ENCODE measurements around the gene CAPN10.
A peak's percentile ranks its signal among the peaks of the same experiment; 100 is the strongest.
"Not testable (repeated sequence)": the region's sequence is repeated elsewhere in the genome, so short reads cannot be mapped to it uniquely, and the experiment has no call there.

Gene CAPN10

DNA sequence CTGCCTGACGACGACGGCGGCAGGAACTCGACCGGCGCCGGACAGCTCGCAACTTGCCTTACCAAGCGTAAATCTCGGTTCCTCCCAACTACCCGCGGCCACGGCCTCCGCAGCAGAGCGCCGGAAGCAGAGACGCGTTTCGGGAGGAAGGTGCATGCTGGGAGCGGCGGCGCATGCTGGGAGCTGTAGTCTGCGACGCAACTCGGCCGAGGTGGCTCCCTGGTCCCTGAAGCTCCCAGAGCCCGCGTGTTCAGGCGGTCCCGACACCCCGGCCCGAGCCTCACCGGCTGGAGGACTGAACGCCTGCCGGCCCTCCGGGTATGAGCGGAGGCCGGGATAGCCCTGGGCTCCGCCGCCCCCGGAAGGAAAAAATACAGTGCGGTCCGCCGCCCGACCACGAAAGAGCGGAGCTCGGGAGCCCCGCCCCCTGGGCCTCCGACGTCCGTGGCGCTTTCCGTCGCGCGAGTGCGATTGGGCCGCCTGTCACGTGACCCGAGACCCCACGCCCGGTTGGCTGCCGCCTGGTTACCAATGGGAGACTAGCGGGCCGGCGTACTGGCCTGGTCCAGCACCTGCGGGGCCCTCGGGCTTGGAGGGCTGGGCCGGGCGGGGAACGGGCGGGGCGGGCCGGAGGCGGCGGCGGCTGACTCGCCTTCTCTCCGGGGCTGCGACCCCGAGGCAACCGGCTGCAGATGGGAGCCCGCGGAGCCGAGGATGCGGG, at the start of gene CAPN10:
CAPN10 (plus strand) TSS at position 537 of the 721 bp plus-strand sequence; CDS start at position 715, 178 bp downstream.
- DNase-seq (ENCODE audit: low read depth in 2 of 2), result peak; percentile 94 to 97

GRCh38 chr2:240538031-240538780, 48.3 kb upstream of the CAPN10 start:
- no peak for DNase-seq (ENCODE audit: low read depth in 2 of 2)

GRCh38 chr2:240539101-240539500, 47.4 kb upstream of the CAPN10 start:
- not testable (repeated sequence) for DNase-seq (ENCODE audit: low read depth in 2 of 2)

GRCh38 chr2:240539906-240540305, 46.6 kb upstream of the CAPN10 start:
- DNase-seq (ENCODE audit: low read depth in 2 of 2), result no peak

DNA sequence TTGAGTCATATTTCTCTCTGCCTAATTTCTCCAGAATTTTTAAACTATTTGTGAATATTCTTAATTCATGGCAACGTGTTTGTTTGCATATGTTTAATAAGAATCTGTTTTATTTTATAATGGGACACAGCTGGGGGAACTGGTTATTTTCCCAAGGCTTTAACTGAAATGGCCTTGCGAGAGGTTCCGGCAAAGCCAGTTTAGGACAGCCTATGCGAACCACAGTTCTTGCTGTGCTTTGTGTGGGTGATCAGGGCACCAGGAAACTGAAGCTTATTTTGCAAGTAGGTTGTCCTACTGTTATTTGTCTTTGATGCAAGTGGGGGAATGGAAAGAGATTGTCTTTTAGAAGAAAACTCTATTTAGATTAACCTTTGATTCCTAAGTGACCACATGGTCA, 35.2 kb upstream of the CAPN10 start:
- no peak for DNase-seq (ENCODE audit: low read depth in 2 of 2)

DNA sequence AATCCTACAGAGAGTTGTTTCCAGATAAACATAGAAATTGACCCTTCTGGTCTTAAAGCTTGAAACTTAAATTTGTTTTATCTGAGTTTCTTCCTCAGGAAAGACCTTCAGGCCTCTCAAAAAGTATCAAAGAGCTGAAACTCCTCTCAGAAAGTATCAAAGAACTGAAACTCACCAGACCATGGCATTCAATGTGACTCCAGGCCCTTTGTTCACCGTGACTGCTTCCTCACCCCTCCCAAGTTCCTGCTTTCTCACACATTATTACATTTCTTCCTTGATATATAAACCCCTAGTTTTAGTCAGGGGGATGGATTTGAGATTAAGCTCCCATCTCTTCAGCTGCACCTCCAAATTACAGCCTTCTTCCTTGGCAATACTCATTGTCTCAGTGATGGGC, 34.7 kb upstream of the CAPN10 start:
- no peak for DNase-seq (ENCODE audit: low read depth in 2 of 2)

DNA sequence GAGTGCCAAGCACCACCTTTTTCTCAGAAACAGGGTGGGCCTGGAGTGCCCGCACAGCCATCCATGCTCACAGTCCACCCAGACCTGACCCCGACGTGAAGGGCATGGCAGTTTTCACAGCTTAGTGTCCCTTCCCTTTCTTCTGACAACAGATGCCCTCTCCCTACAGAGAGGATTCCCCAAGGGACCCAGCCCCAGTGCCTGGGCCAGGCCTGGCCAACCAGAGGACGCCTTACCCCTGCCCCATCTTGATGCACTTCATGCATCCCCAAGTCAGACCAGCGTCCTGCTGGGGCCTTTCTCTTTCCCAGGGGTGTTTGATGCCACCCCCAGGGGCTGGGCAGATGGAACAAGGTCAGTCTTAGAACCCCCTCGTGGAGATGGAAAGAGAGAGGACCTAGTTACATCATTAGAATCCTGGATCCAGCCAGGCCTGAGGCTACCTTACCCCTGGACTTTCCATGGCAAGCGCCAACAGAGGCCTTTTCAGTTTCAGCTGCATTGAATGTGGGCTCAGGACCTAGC, 32.5 kb upstream of the CAPN10 start:
- DNase-seq (ENCODE audit: low read depth in 2 of 2), result no peak

DNA sequence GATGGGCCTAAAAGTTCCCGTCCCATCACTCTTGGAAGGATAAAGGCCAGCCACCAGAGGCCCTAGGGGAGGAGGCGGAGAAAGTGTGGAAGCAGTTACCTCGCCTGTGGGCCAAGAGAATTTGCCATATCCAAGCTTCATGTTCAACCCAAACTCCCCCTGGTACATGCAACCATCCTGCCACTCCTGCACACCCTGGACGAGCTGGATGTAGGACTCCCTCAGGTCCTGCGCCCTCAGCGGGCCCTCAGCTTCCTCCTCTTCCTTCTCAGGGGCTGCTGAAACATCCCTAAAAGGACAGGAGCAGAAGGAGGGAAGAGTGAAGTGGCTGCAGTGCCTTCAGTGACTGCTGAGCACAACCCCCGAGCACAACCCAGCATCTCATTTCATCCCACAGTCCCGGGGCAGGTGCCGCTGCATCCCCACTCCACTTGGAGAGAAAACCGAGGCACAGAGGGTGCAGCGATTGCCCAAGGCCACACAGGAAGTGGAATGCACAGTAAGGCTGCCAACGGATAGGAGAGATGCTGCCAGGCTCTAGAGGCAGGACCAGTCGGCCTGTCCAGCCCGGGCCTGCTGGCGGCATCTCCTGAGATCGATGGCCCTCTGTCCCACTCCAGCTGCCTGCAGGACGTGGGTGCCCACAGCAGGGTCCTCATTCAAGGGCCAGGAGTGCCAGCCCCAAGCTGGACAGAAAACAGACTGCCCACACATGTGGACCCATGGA, 31.6 kb upstream of the CAPN10 start:
- DNase-seq (ENCODE audit: low read depth in 2 of 2), result no peak

GRCh38 chr2:240555541-240556250, 30.8 kb upstream of the CAPN10 start:
- no peak for DNase-seq (ENCODE audit: low read depth in 2 of 2)

GRCh38 chr2:240556553-240557100, 29.9 kb upstream of the CAPN10 start:
- peak in 1 of 2 donors; percentile 55 for DNase-seq (ENCODE audit: low read depth in 2 of 2)

DNA sequence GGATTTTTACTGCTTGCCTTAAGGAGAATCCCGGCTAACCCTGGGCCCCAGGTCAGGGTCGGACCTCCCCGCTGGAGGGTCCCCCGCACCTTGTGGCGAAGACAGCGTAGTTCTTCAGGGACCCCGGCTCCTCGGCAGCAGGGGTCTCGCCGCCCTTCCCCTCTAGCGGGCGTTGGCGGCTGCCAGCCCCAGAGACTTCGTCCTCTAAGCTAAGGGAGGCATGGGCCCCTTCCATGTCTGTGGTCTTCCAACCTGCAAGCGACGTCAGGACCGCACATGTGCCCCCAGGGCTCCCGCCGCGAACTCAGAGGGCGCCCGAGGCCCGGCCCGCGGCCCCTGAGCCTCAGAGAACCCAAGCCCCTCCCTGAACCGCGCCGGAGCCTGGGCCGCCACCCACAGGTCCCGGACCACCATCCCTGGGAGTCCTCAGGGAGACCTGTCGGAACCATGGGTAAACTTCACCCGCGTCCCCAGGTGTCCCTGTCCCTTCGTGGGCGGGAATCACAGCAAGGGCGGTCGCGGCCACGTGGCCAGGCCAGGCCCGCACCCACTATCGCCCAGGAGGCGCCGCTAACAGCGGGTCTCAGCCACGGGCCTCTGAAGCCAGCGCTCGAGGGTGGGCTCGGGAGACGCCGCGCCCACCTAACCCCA, 29.3 kb upstream of the CAPN10 start:
- DNase-seq (ENCODE audit: low read depth in 2 of 2), result no peak

- DNase-seq (ENCODE audit: low read depth in 2 of 2), result peak in 1 of 2 donors; percentile 76
Observed at GRCh38 chr2:240557808-240558207, 28.7 kb upstream of the CAPN10 start, which contains the start of gene ANKMY1. TSS of gene ANKMY1 (minus strand) at chr2:240557988. CDS start at chr2:240557335, 653 bp downstream.

- no peak for DNase-seq (ENCODE audit: low read depth in 2 of 2)
Observed at GRCh38 chr2:240558236-240558761, 28.2 kb upstream of the CAPN10 start.

DNA sequence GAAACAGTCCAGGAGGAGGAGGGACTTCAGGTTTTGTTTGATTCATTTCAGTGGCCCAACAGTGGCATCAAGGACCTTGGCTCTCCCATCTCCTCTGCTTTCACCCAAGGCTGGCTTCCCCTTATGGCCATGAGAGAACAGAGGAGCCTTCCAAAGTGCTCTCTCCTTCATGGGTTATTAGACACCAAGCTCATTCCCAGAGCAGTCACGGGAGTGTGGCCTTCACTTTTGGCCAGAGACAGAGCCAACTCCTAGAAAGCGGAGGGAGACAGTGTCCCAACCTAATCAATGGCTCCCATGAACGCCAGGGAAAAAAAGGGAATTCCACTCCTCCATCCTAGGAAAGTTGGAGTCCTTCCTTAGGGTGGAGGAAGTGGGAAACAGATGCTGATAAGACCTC, 27.2 kb upstream of the CAPN10 start:
- DNase-seq (ENCODE audit: low read depth in 2 of 2), result no peak

DNA sequence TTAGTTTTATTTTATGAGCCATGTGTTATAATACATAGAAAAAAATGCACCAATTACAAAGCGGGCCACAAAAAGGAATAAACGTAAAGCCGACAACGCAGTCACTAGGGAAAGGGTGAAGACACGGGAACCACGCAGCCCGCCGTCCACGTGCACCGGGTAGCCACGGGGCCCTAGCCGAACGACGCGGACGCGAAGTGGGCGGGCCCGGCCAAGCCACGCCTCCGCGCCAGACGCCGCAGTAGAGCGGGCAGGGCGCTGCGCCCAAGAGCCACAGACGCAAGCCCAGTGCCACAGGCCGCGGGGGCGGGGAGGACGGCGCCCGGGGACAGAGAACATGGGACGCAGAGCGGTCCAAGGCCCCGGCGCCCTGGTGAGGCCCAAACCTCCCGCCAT, 26.5 kb upstream of the CAPN10 start, which contains the start of gene DUSP28:
DUSP28 (plus strand) TSS at position 274 of the 396 bp plus-strand sequence. CDS start 328 bp downstream, outside the sequence.
- peak; percentile 80 to 84 for DNase-seq (ENCODE audit: low read depth in 2 of 2)

DNA sequence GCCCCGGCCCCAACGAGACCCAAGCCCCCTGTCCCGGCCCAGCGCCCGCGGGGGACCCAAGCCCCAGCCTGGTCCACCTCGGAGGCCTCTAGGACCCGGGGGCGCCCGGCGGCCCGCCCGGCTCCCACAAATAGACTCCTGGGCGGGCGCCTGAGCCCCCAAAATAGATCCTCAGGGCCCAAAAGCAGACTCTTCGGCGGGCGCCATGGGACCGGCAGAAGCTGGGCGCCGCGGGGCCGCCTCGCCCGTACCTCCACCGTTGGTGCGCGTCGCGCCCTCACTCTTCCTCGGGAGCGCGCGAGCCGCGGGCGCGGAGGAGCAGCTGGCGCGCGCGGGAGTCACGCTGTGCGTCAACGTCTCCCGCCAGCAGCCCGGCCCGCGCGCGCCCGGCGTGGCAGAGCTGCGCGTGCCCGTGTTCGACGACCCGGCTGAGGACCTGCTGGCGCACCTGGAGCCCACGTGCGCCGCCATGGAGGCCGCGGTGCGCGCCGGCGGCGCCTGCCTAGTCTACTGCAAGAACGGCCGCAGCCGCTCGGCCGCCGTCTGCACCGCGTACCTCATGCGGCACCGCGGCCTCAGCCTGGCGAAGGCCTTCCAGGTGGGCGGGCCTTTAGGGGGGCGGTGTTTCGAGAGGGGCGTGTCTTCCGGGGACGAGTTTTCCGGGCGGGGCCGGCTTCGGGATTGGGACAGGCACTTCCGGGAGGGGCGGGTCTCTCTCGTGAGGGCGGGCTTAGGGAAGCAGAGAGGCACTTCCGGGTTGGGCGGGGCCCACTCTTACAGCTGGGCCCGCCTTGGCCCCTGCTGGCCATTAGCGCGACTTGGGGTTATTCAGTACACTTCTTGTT, 25.8 kb upstream of the CAPN10 start:
- DNase-seq (ENCODE audit: low read depth in 2 of 2), result peak; percentile 99

- DNase-seq (ENCODE audit: low read depth in 2 of 2), result no peak
Observed at GRCh38 chr2:240561325-240561971, 25.1 kb upstream of the CAPN10 start.

- not testable (repeated sequence) for DNase-seq (ENCODE audit: low read depth in 2 of 2)
Observed at GRCh38 chr2:240563231-240563630, 23.3 kb upstream of the CAPN10 start.
